ENCODE measurements around the gene HGFAC. TPM values are rescaled to one million over a fixed set of nuclear protein-coding genes. Genes with fewer than 3 reads are reported as not detected.
A peak's percentile ranks its signal among the peaks of the same experiment; 100 is the strongest.

HGFAC gene
- total and polyA plus RNA-seq, 8 donors = 0.50 to 3.4 (median 1.2) TPM; not detected in 5

- peaks cover 0 to 72% (median 7%) of the 10 kb centered on the region in 3 donors for H3K27me3 ChIP-seq
- intact Hi-C loops (cut with DNase I; ENCODE audit: low total_unique reads) = no loop called here
- H3K9me3 ChIP-seq = no peaks in the 10 kb centered on the region
- H3K4me1 ChIP-seq = peaks cover 26 to 45% (median 42%) of the 10 kb centered on the region in 4 donors
- no peak overlapping the region for H3K4me3 ChIP-seq
- 74 to 87% (median 79%) methylated on average over 18 to 25 of the region's 25 CpGs for WGBS, 5 donors
- DNase-seq = no peak
- H3K27ac ChIP-seq = no peak overlapping the region
- H3K36me3 ChIP-seq = no peaks in the 10 kb centered on the region
- TF ChIP-seq POLR2A (IDR thresholded peaks at IDR 0.05) (no peak), POLR2AphosphoS5 (IDR thresholded peaks at IDR 0.05) (no peak), EP300 (IDR thresholded peaks at IDR 0.05) (no peak)
- TF ChIP-seq, protein P1, sequence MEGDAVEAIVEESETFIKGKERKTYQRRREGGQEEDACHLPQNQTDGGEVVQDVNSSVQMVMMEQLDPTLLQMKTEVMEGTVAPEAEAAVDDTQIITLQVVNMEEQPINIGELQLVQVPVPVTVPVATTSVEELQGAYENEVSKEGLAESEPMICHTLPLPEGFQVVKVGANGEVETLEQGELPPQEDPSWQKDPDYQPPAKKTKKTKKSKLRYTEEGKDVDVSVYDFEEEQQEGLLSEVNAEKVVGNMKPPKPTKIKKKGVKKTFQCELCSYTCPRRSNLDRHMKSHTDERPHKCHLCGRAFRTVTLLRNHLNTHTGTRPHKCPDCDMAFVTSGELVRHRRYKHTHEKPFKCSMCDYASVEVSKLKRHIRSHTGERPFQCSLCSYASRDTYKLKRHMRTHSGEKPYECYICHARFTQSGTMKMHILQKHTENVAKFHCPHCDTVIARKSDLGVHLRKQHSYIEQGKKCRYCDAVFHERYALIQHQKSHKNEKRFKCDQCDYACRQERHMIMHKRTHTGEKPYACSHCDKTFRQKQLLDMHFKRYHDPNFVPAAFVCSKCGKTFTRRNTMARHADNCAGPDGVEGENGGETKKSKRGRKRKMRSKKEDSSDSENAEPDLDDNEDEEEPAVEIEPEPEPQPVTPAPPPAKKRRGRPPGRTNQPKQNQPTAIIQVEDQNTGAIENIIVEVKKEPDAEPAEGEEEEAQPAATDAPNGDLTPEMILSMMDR (IDR thresholded peaks at IDR 0.05) = no peak
Observed at GRCh38 chr4:3479358-3480101, 37.8 kb downstream of the HGFAC start.

DNA sequence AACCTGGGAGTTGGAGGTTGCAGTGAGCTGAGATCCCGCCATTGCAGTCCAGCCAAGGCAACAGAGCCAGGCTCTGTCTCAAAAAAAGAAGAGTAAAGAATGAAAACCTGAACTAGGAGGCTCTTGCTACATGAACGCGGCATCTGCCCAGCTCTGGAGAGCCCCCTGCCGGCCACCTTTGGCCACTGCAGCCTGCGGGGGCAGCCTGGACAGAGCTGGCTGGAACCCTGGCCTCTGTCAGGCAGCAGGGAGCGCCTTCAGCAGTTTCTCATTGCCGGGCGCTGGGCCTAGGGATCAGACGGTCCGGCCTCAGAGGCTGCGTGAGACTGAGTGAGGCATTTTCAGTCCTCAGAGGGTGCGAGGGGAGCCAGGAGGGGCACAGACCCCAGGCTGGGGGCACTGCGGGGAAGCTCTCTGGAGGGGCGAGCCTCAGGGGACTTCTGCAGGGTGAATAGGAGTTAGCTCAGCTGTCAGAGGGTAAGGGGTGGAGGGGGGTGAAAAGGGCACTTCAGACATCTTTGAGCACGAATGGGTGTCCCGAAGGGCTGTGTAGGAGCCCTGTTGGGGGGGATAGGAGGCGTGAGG is 38.9 kb downstream of the HGFAC start:
- intact Hi-C loops (cut with DNase I; ENCODE audit: low total_unique reads) = no loop called here
- peak in 1 of 3 donors; percentile 11 for TF ChIP-seq POLR2AphosphoS5 (IDR thresholded peaks at IDR 0.05)
- TF ChIP-seq POLR2A (IDR thresholded peaks at IDR 0.05) = no peak
- TF ChIP-seq, protein P1 (IDR thresholded peaks at IDR 0.05) = peak in 6 of 7 experiments; percentile 75 to 100 (median 96)
- no peak for TF ChIP-seq EP300 (IDR thresholded peaks at IDR 0.05)
- Histone ChIP-seq H3K27ac (peak overlapping the region in 1 of 5 donors; percentile 81), H3K27me3 (peaks cover 0 to 72% (median 18%) of the 10 kb centered on the region in 3 donors), H3K36me3 (no peaks in the 10 kb centered on the region), H3K9me3 (no peaks in the 10 kb centered on the region), H3K4me3 (no peak overlapping the region), H3K4me1 (peaks cover 36 to 56% (median 53%) of the 10 kb centered on the region in 4 donors)
- DNase-seq = peak; percentile 83 to 92
- WGBS, 5 donors = 19 to 29% (median 23%) methylated on average over 14 to 17 of the region's 17 CpGs

DNA sequence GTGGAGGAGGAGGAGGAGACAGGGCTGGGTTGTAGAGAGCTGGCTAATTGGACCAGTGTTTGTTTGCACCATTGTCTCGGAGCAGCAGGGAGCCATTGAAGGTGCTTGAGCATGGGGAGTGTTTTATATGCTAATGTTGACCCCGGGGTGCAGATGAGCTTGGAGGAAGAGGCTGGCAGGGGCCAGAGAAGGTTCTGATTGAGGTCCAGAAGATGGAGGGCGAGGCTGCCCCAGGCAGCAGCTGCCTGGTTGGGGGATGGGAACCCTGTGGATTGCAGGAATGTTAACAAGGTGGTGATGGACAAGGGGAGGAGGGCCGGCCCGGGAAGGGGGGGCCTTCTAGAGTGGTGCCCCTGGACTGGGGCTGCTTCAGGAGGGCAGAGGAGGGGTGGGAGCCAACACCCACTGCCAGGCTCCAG is 39.4 kb downstream of the HGFAC start:
- intact Hi-C loops (cut with DNase I; ENCODE audit: low total_unique reads) = no loop called here
- TF ChIP-seq POLR2AphosphoS5 (IDR thresholded peaks at IDR 0.05) (no peak), POLR2A (IDR thresholded peaks at IDR 0.05) (no peak), EP300 (IDR thresholded peaks at IDR 0.05) (no peak)
- TF ChIP-seq, protein P1 (IDR thresholded peaks at IDR 0.05) = no peak
- no peak for DNase-seq
- H3K27me3 ChIP-seq = peaks cover 0 to 74% (median 21%) of the 10 kb centered on the region in 3 donors
- no peak overlapping the region for H3K4me3 ChIP-seq
- no peaks in the 10 kb centered on the region for H3K36me3 ChIP-seq
- no peaks in the 10 kb centered on the region for H3K9me3 ChIP-seq
- H3K4me1 ChIP-seq = peaks cover 39 to 59% (median 55%) of the 10 kb centered on the region in 4 donors
- WGBS, 5 donors = 35 to 72% (median 47%) methylated on average over 5 of the region's 5 CpGs
- peak overlapping the region in 2 of 5 donors; percentile 45 to 81 for H3K27ac ChIP-seq

GRCh38 chr4:3481783-3482393 is 40.1 kb downstream of the HGFAC start:
- Histone ChIP-seq H3K9me3 (no peaks in the 10 kb centered on the region), H3K27ac (peak overlapping the region; percentile 28 to 81 (median 45)), H3K4me3 (no peak overlapping the region), H3K4me1 (peaks cover 39 to 59% (median 55%) of the 10 kb centered on the region in 4 donors), H3K27me3 (peaks cover 0 to 77% (median 21%) of the 10 kb centered on the region in 3 donors), H3K36me3 (no peaks in the 10 kb centered on the region)
- TF ChIP-seq EP300 (IDR thresholded peaks at IDR 0.05) (no peak), POLR2A (IDR thresholded peaks at IDR 0.05) (no peak), POLR2AphosphoS5 (IDR thresholded peaks at IDR 0.05) (no peak)
- TF ChIP-seq, protein P1 (IDR thresholded peaks at IDR 0.05) = no peak
- WGBS, 5 donors = 33 to 62% (median 39%) methylated on average over 17 to 19 of the region's 19 CpGs
- intact Hi-C loops (cut with DNase I; ENCODE audit: low total_unique reads) = no loop called here
- peak; percentile 66 to 83 for DNase-seq
